Colonic mucosa (tissue), 4 donors: ENCODE results near the gene PTOV1. TPM values are rescaled to one million over a fixed set of nuclear protein-coding genes. Genes with fewer than 3 reads are reported as not detected.

Experiments
- DNase-seq: peaks from one replicate; pipeline ENCODE4 v3.0.0-alpha.2; 2020
- H3K27ac ChIP-seq: fragments of 200-600 bp; one replicate; pipeline ENCODE4 v1.8.0; 2021
- H3K27me3 ChIP-seq: fragments of 200-600 bp; one replicate; pipeline ENCODE4 v1.8.0; 2021
- H3K36me3 ChIP-seq: fragments of 200-600 bp; one replicate; pipeline ENCODE4 v1.8.0; 2021
- H3K4me1 ChIP-seq: fragments of 200-600 bp; one replicate; pipeline ENCODE4 v1.8.0; 2021; ENCODE audit warnings: mild to moderate bottlenecking
- H3K4me3 ChIP-seq: fragments of 200-600 bp; one replicate; pipeline ENCODE4 v1.8.0; 2021
- H3K9ac ChIP-seq, 2 donors: one replicate each; pipeline ENCODE4 v1.7.0; 2013; ENCODE audit warnings: control low read depth in 2 of 2, low read depth in 2 of 2, low read length in 2 of 2
- H3K9me3 ChIP-seq: fragments of 200-600 bp; one replicate; pipeline ENCODE4 v1.8.0; 2021
- CTCF ChIP-seq: fragments of 200-600 bp; IDR thresholded peaks from one replicate; pipeline ENCODE4 v1.8.0; 2022; ENCODE audit warnings: antibody characterized with exemption, mild to moderate bottlenecking
- intact Hi-C: fragments of 100-400 bp; cut with DNase I; formaldehyde crosslinking; loops from one replicate; pipeline ENCODE4 v1.14.1; 2022
- total RNA-seq, 2 donors: library from RNA; stranded (reverse); fragmentation: NEBNext Ultra II Directional in 1 of 2; extraction: Animal tissue kit (Norgen Biotek cat#: 25700) in 1 of 2; gene quantifications; one replicate each; pipeline ENCODE4 v1.2.1, GENCODE V29; 2021
- donor health status: healthy.
- donor health status: DM: no; HTN: no; CAD: no.
- donor health status: DM: no; HTN: no; CAD: no.

Gene PTOV1
- total RNA-seq, 2 donors from 2014 or later: 109 to 128 TPM

- DNase-seq: no peak
- Histone ChIP-seq H3K9me3 (no peaks in the 10 kb centered on the region), H3K9ac (no peak overlapping the region), H3K4me3 (no peak overlapping the region), H3K4me1 (no peaks in the 10 kb centered on the region), H3K27me3 (no peaks in the 10 kb centered on the region), H3K36me3 (peaks cover 9% of the 10 kb centered on the region), H3K27ac (no peak overlapping the region)
- no peak for TF ChIP-seq CTCF
- intact Hi-C loops: no loop called here
These were observed 14.6 kb upstream of the PTOV1 start for GRCh38 chr19:49836176-49837008.

- Histone ChIP-seq H3K4me1 (no peaks in the 10 kb centered on the region), H3K27me3 (no peaks in the 10 kb centered on the region), H3K9me3 (no peaks in the 10 kb centered on the region), H3K27ac (no peak overlapping the region), H3K9ac (no peak overlapping the region), H3K4me3 (no peak overlapping the region), H3K36me3 (peaks cover 9% of the 10 kb centered on the region)
- intact Hi-C loops: no loop called here
- DNase-seq: no peak
- TF ChIP-seq CTCF: no peak
These were observed 14.0 kb upstream of the PTOV1 start for GRCh38 chr19:49837009-49837310.

- Histone ChIP-seq H3K36me3 (peaks cover 9% of the 10 kb centered on the region), H3K9me3 (no peaks in the 10 kb centered on the region), H3K9ac (no peak overlapping the region), H3K4me3 (no peak overlapping the region), H3K4me1 (no peaks in the 10 kb centered on the region), H3K27me3 (no peaks in the 10 kb centered on the region), H3K27ac (no peak overlapping the region)
- intact Hi-C loops: no loop called here
- DNase-seq: no peak
- TF ChIP-seq CTCF: no peak
These were observed 13.5 kb upstream of the PTOV1 start for GRCh38 chr19:49837425-49837824.

- no peak overlapping the region for H3K4me3 ChIP-seq
- H3K4me1 ChIP-seq: no peaks in the 10 kb centered on the region
- no peaks in the 10 kb centered on the region for H3K9me3 ChIP-seq
- peaks cover 9% of the 10 kb centered on the region for H3K36me3 ChIP-seq
- TF ChIP-seq CTCF: no peak
- H3K27me3 ChIP-seq: no peaks in the 10 kb centered on the region
- no peak overlapping the region for H3K9ac ChIP-seq
- intact Hi-C loops: no loop called here
- H3K27ac ChIP-seq: no peak overlapping the region
- no peak for DNase-seq
These were observed 11.9 kb upstream of the PTOV1 start for GRCh38 chr19:49838885-49839588.

- Histone ChIP-seq H3K9ac (no peak overlapping the region), H3K4me1 (no peaks in the 10 kb centered on the region), H3K27ac (no peak overlapping the region), H3K27me3 (no peaks in the 10 kb centered on the region), H3K4me3 (no peak overlapping the region), H3K9me3 (no peaks in the 10 kb centered on the region), H3K36me3 (peaks cover 9% of the 10 kb centered on the region)
- TF ChIP-seq CTCF: no peak
- intact Hi-C loops: no loop called here
- DNase-seq: no peak
These were observed 11.2 kb upstream of the PTOV1 start for GRCh38 chr19:49839713-49840112.
